Astrocyte of the cerebellum (primary cell): ENCODE measurements around the gene PGPEP1.

ENCODE experiments used
- DNase-seq: peaks from one replicate; pipeline ENCODE4 v3.0.0-alpha.2; 2011; ENCODE audit warnings: low read depth
- H3K4me3 ChIP-seq: 2 replicates; pipeline ENCODE4 v1.5.1; 2011; ENCODE audit warnings: mild to moderate bottlenecking, low read depth, low read length, moderate library complexity
- in situ Hi-C: cut with HindIII; loops from 2 replicates; pipeline ENCODE4 v1.10.0; 2017; ENCODE audit warnings: low sequenced_read_pairs
- TF ChIP-seq, protein P1 (sequence below): IDR thresholded peaks from 2 replicates; pipeline ENCODE4 v1.5.1; 2012; ENCODE audit warnings: low read length, low read depth, moderate library complexity, mild to moderate bottlenecking; ENCODE audit errors: missing control alignments

The PGPEP1 gene

DNA sequence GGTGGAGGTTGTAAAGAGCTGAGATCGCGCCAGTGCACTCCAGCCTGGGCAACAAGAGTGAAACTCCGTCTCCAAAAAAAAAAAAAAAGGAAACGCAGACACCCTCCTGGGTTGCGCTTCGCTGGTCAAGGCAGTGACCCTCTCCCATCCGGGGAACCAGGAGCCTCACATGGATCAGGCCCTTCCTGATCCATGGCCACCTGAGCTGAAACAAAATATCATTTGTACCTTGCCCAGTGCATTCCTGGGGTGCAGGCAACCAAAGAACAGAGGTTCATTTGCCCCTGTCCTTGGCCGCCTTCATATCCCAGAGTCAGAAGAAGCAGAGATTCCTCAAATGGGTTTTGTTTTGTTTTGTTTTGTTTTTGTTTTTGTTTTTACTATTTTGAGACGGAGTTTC lies 9.5 kb upstream of the PGPEP1 start:
- H3K4me3 ChIP-seq = no peak overlapping the region
- DNase-seq = no peak
- TF ChIP-seq, protein P1, sequence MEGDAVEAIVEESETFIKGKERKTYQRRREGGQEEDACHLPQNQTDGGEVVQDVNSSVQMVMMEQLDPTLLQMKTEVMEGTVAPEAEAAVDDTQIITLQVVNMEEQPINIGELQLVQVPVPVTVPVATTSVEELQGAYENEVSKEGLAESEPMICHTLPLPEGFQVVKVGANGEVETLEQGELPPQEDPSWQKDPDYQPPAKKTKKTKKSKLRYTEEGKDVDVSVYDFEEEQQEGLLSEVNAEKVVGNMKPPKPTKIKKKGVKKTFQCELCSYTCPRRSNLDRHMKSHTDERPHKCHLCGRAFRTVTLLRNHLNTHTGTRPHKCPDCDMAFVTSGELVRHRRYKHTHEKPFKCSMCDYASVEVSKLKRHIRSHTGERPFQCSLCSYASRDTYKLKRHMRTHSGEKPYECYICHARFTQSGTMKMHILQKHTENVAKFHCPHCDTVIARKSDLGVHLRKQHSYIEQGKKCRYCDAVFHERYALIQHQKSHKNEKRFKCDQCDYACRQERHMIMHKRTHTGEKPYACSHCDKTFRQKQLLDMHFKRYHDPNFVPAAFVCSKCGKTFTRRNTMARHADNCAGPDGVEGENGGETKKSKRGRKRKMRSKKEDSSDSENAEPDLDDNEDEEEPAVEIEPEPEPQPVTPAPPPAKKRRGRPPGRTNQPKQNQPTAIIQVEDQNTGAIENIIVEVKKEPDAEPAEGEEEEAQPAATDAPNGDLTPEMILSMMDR = no peak
- in situ Hi-C loops = no loop called here

DNA sequence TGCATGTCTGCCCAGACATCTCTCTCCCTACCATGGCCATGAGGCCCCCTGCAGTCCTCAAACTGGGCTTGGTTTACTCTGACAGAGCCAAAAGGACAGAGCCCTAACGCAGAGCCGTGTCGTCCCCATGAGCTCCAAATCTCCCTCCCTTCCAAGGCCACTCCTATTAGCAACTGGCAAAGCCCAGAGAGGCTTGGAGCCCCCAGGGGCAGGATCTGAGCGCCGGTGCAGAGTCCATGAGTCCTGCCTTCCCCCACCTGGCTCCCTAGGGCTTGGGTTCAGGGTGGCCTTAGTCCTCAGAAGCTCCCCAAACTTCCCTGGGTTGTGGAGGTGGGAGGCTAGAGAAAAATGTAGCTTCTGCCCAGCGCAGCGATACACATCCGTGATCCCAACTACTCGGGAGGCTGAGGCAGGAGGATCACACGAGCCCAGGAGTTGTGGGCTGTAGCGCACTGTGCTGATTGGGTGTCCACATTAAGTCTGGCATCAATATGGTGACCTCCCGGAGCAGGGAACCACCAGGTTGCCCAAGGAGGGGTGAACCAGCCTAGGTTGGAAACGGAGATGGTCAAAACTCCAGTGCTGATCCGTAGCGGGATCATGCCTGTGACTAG lies 7.4 kb upstream of the PGPEP1 start:
- TF ChIP-seq, protein P1 = no peak
- in situ Hi-C loops = no loop called here
- no peak for DNase-seq
- no peak overlapping the region for H3K4me3 ChIP-seq

DNA sequence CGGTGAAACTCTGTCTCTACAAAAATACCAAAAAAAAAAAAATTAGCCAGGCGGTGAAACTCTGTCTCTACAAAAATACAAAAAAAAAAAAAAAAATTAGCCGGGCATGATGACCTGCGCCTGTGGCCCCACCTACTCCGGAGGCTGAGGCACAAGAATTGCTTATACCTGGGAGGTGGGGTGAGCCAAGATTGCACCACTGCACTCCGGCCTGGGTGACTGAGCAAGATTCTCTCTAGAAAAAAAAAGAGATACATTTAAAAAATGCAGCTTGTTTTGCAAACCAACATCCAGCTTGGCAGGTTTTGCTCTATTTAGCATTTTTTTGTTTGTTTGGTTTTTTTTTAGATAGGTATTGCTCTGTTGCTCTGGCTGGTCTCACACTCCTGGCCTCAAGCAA lies 6.7 kb upstream of the PGPEP1 start:
- TF ChIP-seq, protein P1 = no peak
- in situ Hi-C loops = no loop called here

DNA sequence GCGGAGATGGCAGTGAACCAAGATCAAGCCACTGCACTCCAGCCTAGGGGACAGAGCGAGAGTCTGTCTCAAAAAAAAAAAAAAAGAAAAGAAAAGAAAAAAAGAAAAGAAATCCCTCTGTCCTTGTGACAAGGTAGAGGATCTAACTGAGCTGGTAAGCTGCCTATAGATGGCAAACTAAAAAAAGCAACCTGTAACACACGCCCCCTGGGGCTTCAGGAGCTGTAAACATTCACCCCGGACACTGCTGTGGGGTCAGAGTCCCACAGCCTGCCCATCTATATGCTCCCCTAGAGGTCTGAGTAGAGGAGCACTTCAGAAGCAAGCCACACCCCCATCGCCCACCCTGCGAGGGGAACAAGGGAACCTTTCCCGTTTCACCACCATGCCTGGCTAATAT lies 4.3 kb upstream of the PGPEP1 start:
- no peak overlapping the region for H3K4me3 ChIP-seq
- in situ Hi-C loops = no loop called here
- DNase-seq = no peak
- TF ChIP-seq, protein P1 = no peak

More for the DNA sequence above, 6.7 kb upstream of the PGPEP1 start:
- no peak for DNase-seq
- no peak overlapping the region for H3K4me3 ChIP-seq

DNA sequence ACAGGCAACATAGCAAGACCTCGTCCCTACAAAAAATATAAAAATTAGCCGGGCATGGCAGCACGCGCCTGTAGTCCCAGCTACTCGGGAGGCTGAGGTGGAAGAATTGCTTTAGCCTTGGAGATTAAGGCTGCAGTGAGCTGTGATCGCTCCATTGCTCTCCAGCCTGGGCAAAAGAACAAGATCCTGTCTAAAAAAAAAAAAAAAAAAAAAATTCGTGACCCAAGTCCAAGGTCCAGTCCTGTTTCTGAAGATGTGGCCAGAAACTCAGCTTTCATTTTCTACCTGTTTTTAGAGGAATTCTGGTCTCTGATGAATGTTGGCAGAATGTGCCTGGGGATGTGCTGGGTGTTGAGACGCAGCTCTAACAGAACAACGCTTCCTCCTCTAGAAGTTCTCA lies 1.9 kb upstream of the PGPEP1 start:
- in situ Hi-C loops = no loop called here
- no peak overlapping the region for H3K4me3 ChIP-seq
- no peak for DNase-seq
- TF ChIP-seq, protein P1 = no peak

DNA sequence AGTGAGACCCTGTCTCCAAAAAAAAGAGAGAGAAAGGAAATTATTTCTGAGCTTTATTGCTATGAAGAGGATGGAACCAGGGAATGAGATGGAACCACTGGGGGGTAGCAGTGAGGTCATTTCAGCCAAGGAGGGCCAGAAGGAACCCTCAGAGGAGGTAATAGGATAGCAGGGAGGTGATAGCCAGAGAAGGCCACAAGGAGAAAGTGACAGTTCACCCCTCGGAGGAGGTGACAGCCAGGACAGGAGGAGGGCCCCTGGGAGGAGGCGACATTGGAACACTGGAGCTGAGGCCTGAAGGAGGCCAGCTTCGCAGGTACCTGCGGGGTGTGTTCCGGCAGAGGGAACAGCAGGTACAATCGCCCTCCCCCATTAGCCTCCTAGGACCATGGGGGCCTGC lies 675 bp upstream of the PGPEP1 start:
- TF ChIP-seq, protein P1 = peak; percentile 40
- in situ Hi-C loops = no loop called here
- no peak for DNase-seq
- H3K4me3 ChIP-seq = peak overlapping the region; percentile 78
